IMR-90 (cell line): ENCODE data around the gene RASSF5.

Source experiments
- CEBPB ChIP-seq: IDR thresholded peaks from 2 replicates; pipeline ENCODE4 v1.6.1; 2012; ENCODE audit warnings: low read depth, low read length, improper control_type of control experiment
- CTCF ChIP-seq: conservative IDR thresholded peaks from 2 replicates; pipeline ENCODE4 v1.5.1; 2012; ENCODE audit warnings: mild to moderate bottlenecking, low read depth, low read length, improper control_type of control experiment
- ELK1 ChIP-seq: fragments of 150-350 bp; IDR thresholded peaks from 2 replicates; pipeline ENCODE4 v1.6.1; 2016; ENCODE audit warnings: low read depth, mild to moderate bottlenecking, low read length, moderate library complexity, borderline replicate concordance
- MAFK ChIP-seq: IDR thresholded peaks from 2 replicates; pipeline ENCODE4 v1.6.1; 2012; ENCODE audit warnings: low read depth, low read length, improper control_type of control experiment
- POLR2A ChIP-seq: IDR thresholded peaks from 2 replicates; pipeline ENCODE4 v1.6.1; 2012; ENCODE audit warnings: mild to moderate bottlenecking, low read depth, low read length
- SMC3 ChIP-seq: fragments of 150-350 bp; IDR thresholded peaks from 2 replicates; pipeline ENCODE4 v1.6.1; 2016; ENCODE audit warnings: low read depth, mild to moderate bottlenecking, antibody characterized with exemption, low read length, moderate library complexity

GRCh38 chr1:206604861-206605260, 97.5 kb downstream of the RASSF5 start:
- no peak for TF ChIP-seq POLR2A
- TF ChIP-seq MAFK, result no peak
- TF ChIP-seq CTCF, result no peak
- no peak for TF ChIP-seq SMC3
- TF ChIP-seq CEBPB, result no peak
- TF ChIP-seq ELK1, result no peak
